ENCODE measurements around the gene DGKB. TPM values are rescaled to one million over a fixed set of nuclear protein-coding genes. Genes with fewer than 3 reads are reported as not detected.

Gene DGKB
- total and polyA plus RNA-seq, 2 of the 8 experiments (the other 6 are each of a cell fraction or from before 2014, with no cell fraction given): 1.9 to 2.6 TPM

GRCh38 chr7:14717169-14717568 is 185.4 kb downstream of the DGKB start (continued):
- no peak for TF ChIP-seq KDM4A (IDR thresholded peaks at IDR 0.05; ENCODE audit: low read depth, low read length, severe bottlenecking)
- TF ChIP-seq JUN (IDR thresholded peaks at IDR 0.05; ENCODE audit: low read depth, low read length): no peak
- no peak for TF ChIP-seq CREB1 (IDR thresholded peaks at IDR 0.05)
- no peak for TF ChIP-seq KDM5A (IDR thresholded peaks at IDR 0.05; ENCODE audit: low read length)

Data from H1 (cell line).